Endothelial cell of umbilical vein (primary cell): ENCODE measurements around the gene SERTAD1. TPM values are rescaled to one million over a fixed set of nuclear protein-coding genes. Genes with fewer than 3 reads are reported as not detected.

Experiments used
- BruUV-seq: library from RNA; stranded (reverse); fragments of 400-500 nt; replicated peaks from 2 replicates; lab custom pipeline; 2021; lab: Mats Ljungman, UMichigan
- CTCF ChIA-PET: fragments of 300-600, 350-600 bp; sonication (Branson Sonifier 250); formaldehyde crosslinking; loops from one replicate; lab custom pipeline; 2021; ENCODE audit warnings: antibody characterized with exemption, inconsistent platforms; lab: Charles Lee
- POLR2A ChIA-PET: fragments of 300-600, 350-600 bp; sonication (Branson Sonifier 250); formaldehyde crosslinking; loops from one replicate; lab custom pipeline; 2021; ENCODE audit warnings: antibody characterized with exemption, inconsistent platforms; lab: Charles Lee
- DNase-seq: peaks from one replicate; pipeline ENCODE4 v3.0.0-alpha.2; 2011; ENCODE audit warnings: low read depth, low spot score
- FAIRE-seq: peaks from 2 replicates; lab custom pipeline; 2011; peaks lifted over from hg19 to GRCh38; lab: Jason Lieb, UNC
- H2AFZ ChIP-seq: 2 replicates; pipeline ENCODE4 v1.6.0; 2012; ENCODE audit warnings: low read depth, low read length, control low read depth, inconsistent platforms
- H3K27ac ChIP-seq: 2 replicates; pipeline ENCODE4 v1.5.1; 2011; ENCODE audit warnings: low read depth, mild to moderate bottlenecking, control low read depth, low read length, moderate library complexity; ENCODE audit not compliant: insufficient read depth
- H3K27me3 ChIP-seq, 2 experiments: 2 replicates each; pipeline versions ENCODE4 v1.6.0 to v1.6.1; 2011; ENCODE audit warnings: low read length in 2 of 2, mixed read lengths in 1 of 2; ENCODE audit not compliant: control insufficient read depth in 2 of 2, insufficient read depth in 2 of 2
- H3K36me3 ChIP-seq, 2 experiments: 2 replicates in 1 of 2; 3 replicates in 1 of 2; pipeline ENCODE4 v1.5.1; 2011; ENCODE audit warnings: low read length in 2 of 2, mild to moderate bottlenecking in 1 of 2, moderate library complexity in 1 of 2; ENCODE audit not compliant: control insufficient read depth in 2 of 2, insufficient read depth in 2 of 2; ENCODE audit errors: extremely low read depth in 1 of 2
- H3K4me1 ChIP-seq: 3 replicates; pipeline ENCODE4 v1.5.1; 2011; ENCODE audit warnings: mild to moderate bottlenecking, low read length; ENCODE audit not compliant: control insufficient read depth, insufficient read depth; ENCODE audit errors: extremely low read depth
- H3K4me2 ChIP-seq: 2 replicates; pipeline ENCODE4 v1.6.1; 2011; ENCODE audit warnings: low read length, control low read depth, mixed read lengths; ENCODE audit not compliant: insufficient read depth
- H3K4me3 ChIP-seq, 3 experiments: fragments of 200-600 bp in 1 of 3; sonication (generic), shearing (Covaris generic) in 1 of 3; replicated peaks in 1 of 3; 2 replicates each; pipeline ENCODE4 v1.5.1; 2011 to 2016; ENCODE audit warnings: control low read depth in 3 of 3, low read length in 3 of 3, mild to moderate bottlenecking in 2 of 3, inconsistent platforms in 1 of 3, low read depth in 1 of 3, moderate library complexity in 1 of 3; ENCODE audit not compliant: insufficient read depth in 1 of 3
- H3K79me2 ChIP-seq: 2 replicates; pipeline ENCODE4 v1.6.0; 2012; ENCODE audit warnings: low read length, inconsistent platforms; ENCODE audit not compliant: control insufficient read depth, insufficient read depth
- H3K9ac ChIP-seq: replicated peaks from 2 replicates; pipeline ENCODE3; 2011; ENCODE audit warnings: low read length, control low read depth; ENCODE audit not compliant: insufficient read depth; ENCODE audit errors: extremely low read depth
- H3K9me1 ChIP-seq: replicated peaks from 3 replicates; pipeline ENCODE4 v1.6.0; 2011; ENCODE audit warnings: mild to moderate bottlenecking, low read length; ENCODE audit not compliant: control insufficient read depth, insufficient read depth; ENCODE audit errors: extremely low read depth
- H3K9me3 ChIP-seq: replicated peaks from 2 replicates; pipeline ENCODE4 v1.5.1; 2012; ENCODE audit warnings: low read length, inconsistent platforms; ENCODE audit not compliant: control insufficient read depth, insufficient read depth
- H4K20me1 ChIP-seq: replicated peaks from 2 replicates; pipeline ENCODE3; 2011; ENCODE audit warnings: mild to moderate bottlenecking, low read length; ENCODE audit not compliant: control insufficient read depth, insufficient read depth; ENCODE audit errors: extremely low read depth
- EZH2 ChIP-seq: IDR thresholded peaks from 2 replicates; pipeline ENCODE4 v1.6.1; 2012; ENCODE audit warnings: borderline replicate concordance, low read depth, mild to moderate bottlenecking, moderate library complexity, low read length, inconsistent platforms; ENCODE audit not compliant: severe bottlenecking
- FOS ChIP-seq: IDR thresholded peaks from 2 replicates; pipeline ENCODE4 v1.6.1; 2011; ENCODE audit warnings: mild to moderate bottlenecking, low read length, moderate library complexity, borderline replicate concordance; ENCODE audit not compliant: insufficient read depth
- GATA2 ChIP-seq: IDR thresholded peaks from 2 replicates; pipeline ENCODE4 v1.7.0; 2011; ENCODE audit warnings: low read depth, mild to moderate bottlenecking, moderate library complexity, mixed read lengths, low read length; ENCODE audit not compliant: insufficient read length, insufficient read depth
- JUN ChIP-seq: IDR thresholded peaks from 2 replicates; pipeline ENCODE4 v1.6.1; 2011; ENCODE audit warnings: borderline replicate concordance, low read depth; ENCODE audit not compliant: insufficient read length, insufficient read depth
- MYC ChIP-seq: IDR thresholded peaks from one replicate; pipeline ENCODE4 v1.6.1; 2011; ENCODE audit warnings: mild to moderate bottlenecking, low read depth, low read length
- POLR2A ChIP-seq: IDR thresholded peaks from 2 replicates; pipeline ENCODE4 v1.6.1; 2012; ENCODE audit warnings: low read depth, mild to moderate bottlenecking, control low read depth, low read length
- POLR2AphosphoS5 ChIP-seq: IDR thresholded peaks from 2 replicates; pipeline ENCODE4 v1.6.1; 2012; ENCODE audit warnings: low read depth, mild to moderate bottlenecking, control low read depth, low read length, moderate library complexity; ENCODE audit not compliant: insufficient read depth
- dilution Hi-C: fragments of 300-500 bp; cut with MboI; formaldehyde crosslinking; loops from one replicate; pipeline ENCODE4 v1.15.0; 2019; ENCODE audit warnings: low sequenced_read_pairs; ENCODE audit not compliant: extremely low pct_ligation_motif_present
- intact Hi-C: fragments of 100-400 bp; cut with micrococcal nuclease; formaldehyde crosslinking; loops from one replicate; pipeline ENCODE4 v1.10.0; 2022
- polyA plus RNA-seq, 4 experiments: library from polyadenylated mRNA; depleted of rRNA in 3 of 4; stranded (reverse) in 3 of 4; unstranded in 1 of 4; fragments of >200 nt; gene quantifications; 2 replicates each; pipeline versions ENCODE4 v1.2.1 to v1.2.3, GENCODE V29; 2011 to 2012; ENCODE audit warnings: missing spikeins in 1 of 4
- total RNA-seq: library from RNA; stranded (reverse); gene quantifications from 2 replicates; pipeline ENCODE4 v1.2.3, GENCODE V29; 2021
- TF ChIP-seq, protein P1 (sequence below): IDR thresholded peaks from 2 replicates; pipeline ENCODE4 v1.6.1; 2011; ENCODE audit not compliant: insufficient read depth, insufficient read length
- TF ChIP-seq, protein P2 (sequence below), 2 donors: IDR thresholded peaks; 1 replicate in 1 of 2; 2 replicates in 1 of 2; pipeline ENCODE4 v1.5.1; 2011; ENCODE audit warnings: low read length in 2 of 2, mild to moderate bottlenecking in 2 of 2, moderate library complexity in 2 of 2, control low read depth in 1 of 2, inconsistent platforms in 1 of 2, low read depth in 1 of 2; ENCODE audit not compliant: insufficient read depth in 1 of 2; ENCODE audit errors: extremely low read depth in 1 of 2

SERTAD1 gene
- total and polyA plus RNA-seq, 2 donors (not counting 3 experiments of a cell fraction or from before 2014, with no cell fraction given) = 8.8 to 15.3 TPM

DNA sequence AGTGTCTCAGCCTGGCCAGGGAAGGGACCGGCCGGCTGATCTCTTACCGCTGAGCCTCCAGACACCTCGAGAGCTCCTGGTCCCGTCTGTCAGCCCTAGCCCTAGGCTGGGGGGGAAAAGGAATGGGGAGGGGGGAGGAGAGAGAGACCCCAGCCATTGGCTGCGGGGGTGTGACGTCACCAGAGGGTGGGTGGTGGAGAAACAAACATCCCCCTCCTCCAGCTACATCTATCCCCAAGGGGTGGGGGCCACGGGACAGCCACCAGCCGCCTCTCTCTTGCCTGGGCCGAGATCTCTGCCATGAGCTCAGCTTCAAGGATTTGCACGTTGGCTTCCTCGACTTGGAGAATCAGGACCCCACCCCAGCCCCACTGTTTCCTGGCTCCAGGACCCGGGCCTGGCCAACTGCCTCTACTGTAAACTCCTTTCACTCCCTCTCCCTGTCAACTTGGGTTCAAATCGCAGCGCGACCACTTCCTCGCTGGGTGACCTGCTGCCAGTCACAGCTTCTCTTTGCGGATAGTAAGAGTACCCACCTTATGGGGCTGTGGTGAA, 12.4 kb downstream of the SERTAD1 start, which contains the start of gene PRX:
PRX (minus strand) TSS at position 88 of the 555 bp plus-strand sequence. CDS start 5,446 bp downstream, outside the sequence.
- Histone ChIP-seq H3K79me2 (no peaks in the 10 kb centered on the region), H4K20me1 (no peaks in the 10 kb centered on the region), H3K27ac (no peak within 1 kb of the TSS), H3K9me1 (no peaks in the 10 kb centered on the region), H3K27me3 (no peaks in the 10 kb centered on the region), H3K4me2 (no peak within 1 kb of the TSS), H3K4me3 (no peak within 1 kb of the TSS), H3K9ac (no peak within 1 kb of the TSS), H3K36me3 (no peaks in the 10 kb centered on the region), H3K9me3 (no peaks in the 10 kb centered on the region), H2AFZ (peak within 1 kb of the TSS; percentile 60), H3K4me1 (peaks cover 11% of the 10 kb centered on the region)
- CTCF ChIA-PET = interaction anchor here (1.2 kb wide), 1 partner anchor 30 kb away, joined by 6 read pairs; no protein-coding TSS in a partner anchor
- TF ChIP-seq, protein P1, sequence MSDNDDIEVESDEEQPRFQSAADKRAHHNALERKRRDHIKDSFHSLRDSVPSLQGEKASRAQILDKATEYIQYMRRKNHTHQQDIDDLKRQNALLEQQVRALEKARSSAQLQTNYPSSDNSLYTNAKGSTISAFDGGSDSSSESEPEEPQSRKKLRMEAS = no peak
- TF ChIP-seq GATA2 (no peak), EZH2 (no peak), MYC (no peak), POLR2A (no peak), FOS (no peak), JUN (no peak), POLR2AphosphoS5 (no peak)
- TF ChIP-seq, protein P2, sequence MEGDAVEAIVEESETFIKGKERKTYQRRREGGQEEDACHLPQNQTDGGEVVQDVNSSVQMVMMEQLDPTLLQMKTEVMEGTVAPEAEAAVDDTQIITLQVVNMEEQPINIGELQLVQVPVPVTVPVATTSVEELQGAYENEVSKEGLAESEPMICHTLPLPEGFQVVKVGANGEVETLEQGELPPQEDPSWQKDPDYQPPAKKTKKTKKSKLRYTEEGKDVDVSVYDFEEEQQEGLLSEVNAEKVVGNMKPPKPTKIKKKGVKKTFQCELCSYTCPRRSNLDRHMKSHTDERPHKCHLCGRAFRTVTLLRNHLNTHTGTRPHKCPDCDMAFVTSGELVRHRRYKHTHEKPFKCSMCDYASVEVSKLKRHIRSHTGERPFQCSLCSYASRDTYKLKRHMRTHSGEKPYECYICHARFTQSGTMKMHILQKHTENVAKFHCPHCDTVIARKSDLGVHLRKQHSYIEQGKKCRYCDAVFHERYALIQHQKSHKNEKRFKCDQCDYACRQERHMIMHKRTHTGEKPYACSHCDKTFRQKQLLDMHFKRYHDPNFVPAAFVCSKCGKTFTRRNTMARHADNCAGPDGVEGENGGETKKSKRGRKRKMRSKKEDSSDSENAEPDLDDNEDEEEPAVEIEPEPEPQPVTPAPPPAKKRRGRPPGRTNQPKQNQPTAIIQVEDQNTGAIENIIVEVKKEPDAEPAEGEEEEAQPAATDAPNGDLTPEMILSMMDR (IDR thresholded peaks at IDR 0.05; ENCODE audit: extremely low read depth in 1 of 2, insufficient read depth in 1 of 2, low read depth in 1 of 2, low read length in 2 of 2) = no peak
- no peak for DNase-seq
- intact Hi-C loops = no loop called here
- POLR2A ChIA-PET = interaction anchor here (0.6 kb wide), 1 partner anchor 747 kb away, joined by 3 read pairs; no protein-coding TSS in a partner anchor
- no peak for FAIRE-seq
- dilution Hi-C loops = no loop called here
- BruUV-seq = no TSS peak
